HepG2 (cell line): ENCODE measurements around the gene AFTPH. TPM values are rescaled to one million over a fixed set of nuclear protein-coding genes. Genes with fewer than 3 reads are reported as not detected.

Source experiments
- ATAC-seq: fragments of 200-7000 bp; cut with Tn5 transposase; 3 replicates; pipeline ENCODE4 v1.9.1; 2020; ENCODE audit warnings: mild to moderate bottlenecking, moderate library complexity
- BruUV-seq: library from RNA; stranded (reverse); fragments of 400-500 nt; replicated peaks from 2 replicates; lab custom pipeline; 2021; lab: Mats Ljungman, UMichigan
- CTCF ChIA-PET: fragments of 300-600 bp; formaldehyde crosslinking; extraction: SDS; loops from one replicate; lab custom pipeline; 2021; ENCODE audit warnings: low total read pairs, inconsistent platforms, low intra/inter-chr PET ratio; lab: Yijun Ruan, JAX
- POLR2A ChIA-PET: fragments of 350-600 bp; sonication (Branson Sonifier 250); formaldehyde crosslinking; loops from one replicate; lab custom pipeline; 2020; ENCODE audit warnings: antibody characterized with exemption, inconsistent platforms; lab: Yijun Ruan, JAX
- DNase-seq: peaks from one replicate; pipeline ENCODE4 v3.0.0-alpha.2; 2015; ENCODE audit warnings: low spot score
- FAIRE-seq: peaks from 3 replicates; lab custom pipeline; 2011; peaks lifted over from hg19 to GRCh38; lab: Jason Lieb, UNC
- H2AFZ ChIP-seq: one replicate; pipeline ENCODE4 v1.6.1; 2011; ENCODE audit warnings: low read length, inconsistent platforms
- H3K27ac ChIP-seq: fragments of 300-600 bp; 3 replicates; pipeline ENCODE4 v1.8.0; 2011; ENCODE audit warnings: mixed run types, mild to moderate bottlenecking, mixed read lengths, low read length, inconsistent platforms; ENCODE audit not compliant: insufficient read depth; ENCODE audit errors: extremely low read length
- H3K27me3 ChIP-seq, 2 experiments: fragments of 200-600 bp in 1 of 2; 2 replicates in 1 of 2; 3 replicates in 1 of 2; pipeline versions ENCODE4 v1.6.0 to v1.8.0; 2011; ENCODE audit warnings: low read length in 2 of 2, mild to moderate bottlenecking in 2 of 2, moderate library complexity in 2 of 2, inconsistent platforms in 1 of 2; ENCODE audit not compliant: insufficient read depth in 2 of 2, control insufficient read depth in 1 of 2
- H3K36me3 ChIP-seq, 2 experiments: fragments of 200-600 bp in 1 of 2; replicated peaks in 1 of 2; 2 replicates in 1 of 2; 3 replicates in 1 of 2; pipeline versions ENCODE4 v1.5.1 to v1.8.0; 2011; ENCODE audit warnings: low read length in 2 of 2, inconsistent platforms in 1 of 2; ENCODE audit not compliant: insufficient read depth in 2 of 2, control insufficient read depth in 1 of 2
- H3K4me1 ChIP-seq: 2 replicates; pipeline ENCODE4 v1.5.1; 2012; ENCODE audit warnings: low read length, inconsistent platforms; ENCODE audit not compliant: insufficient read depth
- H3K4me2 ChIP-seq: 2 replicates; pipeline ENCODE4 v1.6.0; 2011; ENCODE audit warnings: low read depth, low read length, inconsistent platforms
- H3K4me3 ChIP-seq, 3 experiments: fragments of 200-600 bp in 1 of 3; sonication (generic), shearing (Covaris generic) in 1 of 3; replicated peaks in 1 of 3; 2 replicates each; pipeline ENCODE4 v1.5.1; 2011 to 2016; ENCODE audit warnings: low read length in 3 of 3, inconsistent platforms in 2 of 3, low read depth in 2 of 3, mild to moderate bottlenecking in 2 of 3, control low read depth in 1 of 3, mixed read lengths in 1 of 3; ENCODE audit not compliant: insufficient read depth in 1 of 3
- H3K79me2 ChIP-seq: one replicate; pipeline ENCODE4 v1.6.1; 2011; ENCODE audit warnings: low read length, inconsistent platforms; ENCODE audit not compliant: insufficient read depth
- H3K9ac ChIP-seq: 2 replicates; pipeline ENCODE4 v1.6.0; 2011; ENCODE audit warnings: mild to moderate bottlenecking, low read depth, low read length, inconsistent platforms; ENCODE audit not compliant: insufficient read depth
- H3K9me3 ChIP-seq: 2 replicates; pipeline ENCODE4 v1.5.1; 2012; ENCODE audit warnings: mild to moderate bottlenecking, low read length
- H4K20me1 ChIP-seq: 2 replicates; pipeline ENCODE4 v1.6.0; 2011; ENCODE audit warnings: inconsistent platforms, mild to moderate bottlenecking, low read length, moderate library complexity; ENCODE audit not compliant: insufficient read depth
- GTF2F1 ChIP-seq: fragments of 150-350 bp; IDR thresholded peaks from 2 replicates; pipeline ENCODE4 v1.6.1; 2014; ENCODE audit warnings: low read length
- MAFK ChIP-seq, 2 experiments: IDR thresholded peaks in 1 of 2; conservative IDR thresholded peaks in 1 of 2; 2 replicates each; pipeline ENCODE4 v1.6.1; 2011; ENCODE audit warnings: improper control_type of control experiment in 2 of 2, low read length in 2 of 2
- ZNF296 ChIP-seq: sonication (generic); formaldehyde crosslinking; conservative IDR thresholded peaks from 2 replicates; pipeline ENCODE4 v1.5.0; 2020; ENCODE audit warnings: mild to moderate bottlenecking, missing genetic modification reagents
- WGBS: methylation state at CpG from one replicate; pipeline ENCODE4 v1.1.6; 2017; ENCODE audit warnings: low lambda C conversion rate; 5-methylcytosine and 5-hydroxymethylcytosine counted together
- in situ Hi-C: cut with HindIII; loops from 2 replicates; pipeline ENCODE4 v1.10.0; 2017; ENCODE audit warnings: low pct_unique_long_range_greater_than_20kb; ENCODE audit not compliant: extremely low pct_ligation_motif_present
- intact Hi-C: fragments of 100-400 bp; cut with micrococcal nuclease; formaldehyde crosslinking; loops from one replicate; pipeline ENCODE4 v1.10.0; 2022; ENCODE audit not compliant: unreplicated experiment
- polyA plus RNA-seq, 8 experiments: library from polyadenylated mRNA; depleted of rRNA in 3 of 8; stranded (reverse) in 7 of 8; unstranded in 1 of 8; fragments of >200 nt; fragmentation: Illumina TruSeq in 4 of 8; extraction: Trizol in 4 of 8; gene quantifications; 2 replicates each; pipeline versions ENCODE4 v1.2.1 to v1.2.3, GENCODE V29; 2011 to 2016; ENCODE audit warnings: low read depth in 4 of 8, missing spikeins in 1 of 8, mixed read lengths in 1 of 8; ENCODE audit not compliant: insufficient read depth in 1 of 8
- total RNA-seq, 5 experiments: library from RNA; depleted of rRNA; stranded (reverse); fragments of >200 nt; fragmentation: Illumina TruSeq; extraction: Trizol; gene quantifications; 2 replicates each; pipeline ENCODE4 v1.2.3, GENCODE V29; 2016; ENCODE audit warnings: low read depth in 1 of 5

Gene AFTPH
- total and polyA plus RNA-seq, 2 of the 13 experiments (the other 11 are each of a cell fraction or from before 2014, with no cell fraction given), result 27.5 to 36.8 TPM

DNA sequence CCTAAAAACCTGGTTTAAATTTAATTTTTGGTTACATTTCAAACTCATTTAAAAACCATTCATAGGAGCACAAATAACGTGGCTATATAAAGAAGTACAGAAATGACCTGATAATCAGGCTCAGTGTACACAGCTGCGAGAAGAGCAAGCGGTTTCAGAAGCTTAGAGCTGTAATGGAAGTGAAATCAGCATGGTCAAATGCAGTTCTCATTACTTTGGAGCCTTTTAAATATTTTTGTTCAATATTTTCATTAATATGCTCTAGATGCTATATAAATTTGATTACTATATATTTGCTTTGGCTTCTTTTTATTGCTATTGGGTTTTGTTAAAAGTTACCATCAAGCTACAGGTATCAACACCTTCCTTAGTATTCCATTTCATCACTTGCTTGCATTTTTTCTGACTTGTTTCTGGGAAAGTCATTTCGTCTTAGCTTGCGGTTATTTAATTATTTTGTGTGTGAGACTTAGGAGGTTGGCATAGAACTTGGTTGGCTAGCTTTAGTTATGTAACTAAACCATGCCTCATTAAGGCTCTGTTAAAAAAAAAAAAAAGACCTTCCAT is 58.7 kb downstream of the AFTPH start:
- Histone ChIP-seq H3K36me3 (peaks cover 16 to 25% of the 10 kb centered on the region in 2 experiments), H2AFZ (no peak overlapping the region), H3K27ac (no peak overlapping the region), H3K79me2 (no peaks in the 10 kb centered on the region), H3K27me3 (no peaks in the 10 kb centered on the region), H3K4me1 (no peaks in the 10 kb centered on the region), H3K4me3 (no peak overlapping the region), H4K20me1 (no peaks in the 10 kb centered on the region), H3K9ac (no peak overlapping the region), H3K4me2 (no peak overlapping the region), H3K9me3 (no peaks in the 10 kb centered on the region)
- POLR2A ChIA-PET, result no interaction called here
- DNase-seq, result no peak
- BruUV-seq, result no TSS peak
- in situ Hi-C loops, result no loop called here
- no peak for ATAC-seq
- CTCF ChIA-PET, result no interaction called here
- intact Hi-C loops, result no loop called here
- WGBS, result 97% methylated on average over 5 of the region's 5 CpGs
- no peak for FAIRE-seq
- TF ChIP-seq ZNF296 (CRISPR knock-in tag), result no peak
- peak in 1 of 2 experiments; percentile 34; a peak in 1 of 4 replicates for TF ChIP-seq MAFK (conservative IDR thresholded peaks at IDR 0.05 in 1 of 2, IDR thresholded peaks at IDR 0.05 in 1 of 2; ENCODE audit: low read length in 2 of 2)

DNA sequence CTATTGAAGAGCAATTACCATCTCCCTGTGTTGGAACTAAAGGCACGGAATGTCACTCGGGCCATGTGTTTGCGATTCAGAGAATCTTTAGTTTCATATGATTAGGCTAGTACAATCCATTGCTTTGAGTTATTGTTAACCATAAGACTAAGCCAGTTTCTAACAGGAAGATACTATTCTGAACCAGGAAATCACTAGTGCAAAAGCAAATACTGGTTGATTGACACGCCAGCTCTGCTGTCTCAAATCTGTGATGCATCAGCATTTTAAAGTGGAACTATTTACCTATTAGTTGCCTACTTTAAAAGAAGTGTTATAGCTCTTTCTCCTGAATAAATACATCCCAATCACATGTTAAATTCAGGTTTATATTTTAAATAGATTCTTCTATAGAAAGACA is 61.9 kb downstream of the AFTPH start:
- peak in 1 of 2 experiments; percentile 21; a peak in 1 of 4 replicates for TF ChIP-seq MAFK (conservative IDR thresholded peaks at IDR 0.05 in 1 of 2, IDR thresholded peaks at IDR 0.05 in 1 of 2; ENCODE audit: low read length in 2 of 2)
- TF ChIP-seq GTF2F1, result no peak
- Histone ChIP-seq H2AFZ (no peak overlapping the region), H3K4me2 (no peak overlapping the region), H4K20me1 (no peaks in the 10 kb centered on the region), H3K27me3 (no peaks in the 10 kb centered on the region), H3K9ac (no peak overlapping the region), H3K36me3 (peaks cover 17 to 45% of the 10 kb centered on the region in 2 experiments), H3K9me3 (no peaks in the 10 kb centered on the region), H3K27ac (no peak overlapping the region), H3K4me1 (no peaks in the 10 kb centered on the region), H3K4me3 (no peak overlapping the region), H3K79me2 (no peaks in the 10 kb centered on the region)
- CTCF ChIA-PET, result interaction anchor here (1.6 to 3.9 kb wide), 2 partner anchors 279 to 287 kb away, joined by 11 to 20 read pairs; no protein-coding TSS in a partner anchor
- in situ Hi-C loops, result no loop called here
- POLR2A ChIA-PET, result no interaction called here
- FAIRE-seq (no peak), DNase-seq (no peak), ATAC-seq (no peak)
- BruUV-seq, result no TSS peak
- 98% methylated on average over 4 of the region's 4 CpGs for WGBS
- intact Hi-C loops, result loop anchor here (1.0 to 2.0 kb wide), 2 partner anchors 59 to 279 kb away; no protein-coding TSS in a partner anchor
